Neural cell (in vitro differentiated cells): Measurements from ENCODE around the gene RFX2.

Source experiments
- MXI1 ChIP-seq: fragments of 450-650 bp; conservative IDR thresholded peaks from 2 replicates; pipeline ENCODE4 v1.6.1; 2014; ENCODE audit warnings: antibody characterized with exemption, mild to moderate bottlenecking; ENCODE audit not compliant: poor library complexity, severe bottlenecking
- POLR2AphosphoS5 ChIP-seq: IDR thresholded peaks from 2 replicates; pipeline ENCODE4 v1.6.1; 2012
- RAD21 ChIP-seq: fragments of 450-650 bp; conservative IDR thresholded peaks from 2 replicates; pipeline ENCODE4 v1.6.1; 2014; ENCODE audit warnings: antibody characterized with exemption, mild to moderate bottlenecking, moderate library complexity
- TF ChIP-seq, protein P1 (sequence below): fragments of 450-650 bp; IDR thresholded peaks from 2 replicates; pipeline ENCODE4 v1.5.1; 2014; ENCODE audit warnings: antibody characterized with exemption, mild to moderate bottlenecking, moderate library complexity; ENCODE audit not compliant: poor library complexity, severe bottlenecking

GRCh38 chr19:6041071-6041470 lies 69.2 kb downstream of the RFX2 start:
- TF ChIP-seq, protein P1, sequence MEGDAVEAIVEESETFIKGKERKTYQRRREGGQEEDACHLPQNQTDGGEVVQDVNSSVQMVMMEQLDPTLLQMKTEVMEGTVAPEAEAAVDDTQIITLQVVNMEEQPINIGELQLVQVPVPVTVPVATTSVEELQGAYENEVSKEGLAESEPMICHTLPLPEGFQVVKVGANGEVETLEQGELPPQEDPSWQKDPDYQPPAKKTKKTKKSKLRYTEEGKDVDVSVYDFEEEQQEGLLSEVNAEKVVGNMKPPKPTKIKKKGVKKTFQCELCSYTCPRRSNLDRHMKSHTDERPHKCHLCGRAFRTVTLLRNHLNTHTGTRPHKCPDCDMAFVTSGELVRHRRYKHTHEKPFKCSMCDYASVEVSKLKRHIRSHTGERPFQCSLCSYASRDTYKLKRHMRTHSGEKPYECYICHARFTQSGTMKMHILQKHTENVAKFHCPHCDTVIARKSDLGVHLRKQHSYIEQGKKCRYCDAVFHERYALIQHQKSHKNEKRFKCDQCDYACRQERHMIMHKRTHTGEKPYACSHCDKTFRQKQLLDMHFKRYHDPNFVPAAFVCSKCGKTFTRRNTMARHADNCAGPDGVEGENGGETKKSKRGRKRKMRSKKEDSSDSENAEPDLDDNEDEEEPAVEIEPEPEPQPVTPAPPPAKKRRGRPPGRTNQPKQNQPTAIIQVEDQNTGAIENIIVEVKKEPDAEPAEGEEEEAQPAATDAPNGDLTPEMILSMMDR = no peak
- no peak for TF ChIP-seq RAD21
- no peak for TF ChIP-seq POLR2AphosphoS5
- no peak for TF ChIP-seq MXI1
